ENCODE measurements around the gene CCR3.

DNA sequence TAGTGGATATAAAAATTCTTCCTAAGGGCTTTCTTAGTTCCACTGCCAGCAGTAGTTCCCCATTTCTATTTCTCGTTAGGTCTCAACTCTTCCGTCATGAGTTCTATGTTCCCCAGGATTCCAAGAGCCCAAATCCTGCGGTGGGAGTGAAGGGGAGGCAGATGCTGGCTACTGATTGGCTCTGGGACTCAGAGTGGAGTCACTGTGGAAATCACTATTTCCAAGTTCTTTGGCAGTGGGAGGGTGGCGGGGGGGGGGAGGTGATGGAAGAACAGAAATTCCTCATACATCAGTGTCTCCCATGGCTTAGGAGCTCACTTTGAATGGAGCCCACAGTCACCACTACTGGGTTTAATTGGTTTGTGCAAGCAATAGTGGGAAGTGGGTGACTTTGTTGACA lies 39.7 kb upstream of the CCR3 start:
- TF ChIP-seq, protein P1, sequence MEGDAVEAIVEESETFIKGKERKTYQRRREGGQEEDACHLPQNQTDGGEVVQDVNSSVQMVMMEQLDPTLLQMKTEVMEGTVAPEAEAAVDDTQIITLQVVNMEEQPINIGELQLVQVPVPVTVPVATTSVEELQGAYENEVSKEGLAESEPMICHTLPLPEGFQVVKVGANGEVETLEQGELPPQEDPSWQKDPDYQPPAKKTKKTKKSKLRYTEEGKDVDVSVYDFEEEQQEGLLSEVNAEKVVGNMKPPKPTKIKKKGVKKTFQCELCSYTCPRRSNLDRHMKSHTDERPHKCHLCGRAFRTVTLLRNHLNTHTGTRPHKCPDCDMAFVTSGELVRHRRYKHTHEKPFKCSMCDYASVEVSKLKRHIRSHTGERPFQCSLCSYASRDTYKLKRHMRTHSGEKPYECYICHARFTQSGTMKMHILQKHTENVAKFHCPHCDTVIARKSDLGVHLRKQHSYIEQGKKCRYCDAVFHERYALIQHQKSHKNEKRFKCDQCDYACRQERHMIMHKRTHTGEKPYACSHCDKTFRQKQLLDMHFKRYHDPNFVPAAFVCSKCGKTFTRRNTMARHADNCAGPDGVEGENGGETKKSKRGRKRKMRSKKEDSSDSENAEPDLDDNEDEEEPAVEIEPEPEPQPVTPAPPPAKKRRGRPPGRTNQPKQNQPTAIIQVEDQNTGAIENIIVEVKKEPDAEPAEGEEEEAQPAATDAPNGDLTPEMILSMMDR (optimal IDR thresholded peaks at IDR 0.05 in 1 of 3, IDR thresholded peaks at IDR 0.05 in 1 of 3, conservative IDR thresholded peaks at IDR 0.05 in 1 of 3; ENCODE audit: extremely low read depth in 1 of 3, insufficient read depth in 2 of 3, low read length in 3 of 3), result no peak
- no peak for TF ChIP-seq EZH2 (IDR thresholded peaks at IDR 0.05; ENCODE audit: low read length)
